WTC11 (cell line): ENCODE measurements around the gene LRSAM1.

Experiments
- CREB1 ChIP-seq: sonication (generic); formaldehyde crosslinking; IDR thresholded peaks from 2 replicates; pipeline ENCODE4 v1.8.0; 2023; ENCODE audit warnings: mild to moderate bottlenecking, missing genetic modification reagents
- NR3C1 ChIP-seq: sonication (generic); formaldehyde crosslinking; conservative IDR thresholded peaks from 2 replicates; pipeline ENCODE4 v1.8.1; 2023; ENCODE audit warnings: low read depth, mild to moderate bottlenecking, missing genetic modification reagents
- ZNF138 ChIP-seq: sonication (generic); formaldehyde crosslinking; conservative IDR thresholded peaks from 2 replicates; pipeline ENCODE4 v1.8.1; 2022; ENCODE audit warnings: mild to moderate bottlenecking, moderate library complexity, missing genetic modification reagents
- TF ChIP-seq, protein P1 (sequence below): sonication (generic); formaldehyde crosslinking; IDR thresholded peaks from 2 replicates; pipeline ENCODE4 v1.8.1; 2023; ENCODE audit warnings: mild to moderate bottlenecking, missing genetic modification reagents, borderline replicate concordance
- TF ChIP-seq, protein P2 (sequence below): sonication (generic); formaldehyde crosslinking; conservative IDR thresholded peaks from 2 replicates; pipeline ENCODE4 v1.8.1; 2023; ENCODE audit warnings: mild to moderate bottlenecking, low read depth, missing genetic modification reagents, moderate library complexity
- TF ChIP-seq, protein P3 (sequence below): fragments of 200-600 bp; IDR thresholded peaks from 2 replicates; pipeline ENCODE4 v1.8.0; 2022; ENCODE audit warnings: antibody characterized with exemption

DNA sequence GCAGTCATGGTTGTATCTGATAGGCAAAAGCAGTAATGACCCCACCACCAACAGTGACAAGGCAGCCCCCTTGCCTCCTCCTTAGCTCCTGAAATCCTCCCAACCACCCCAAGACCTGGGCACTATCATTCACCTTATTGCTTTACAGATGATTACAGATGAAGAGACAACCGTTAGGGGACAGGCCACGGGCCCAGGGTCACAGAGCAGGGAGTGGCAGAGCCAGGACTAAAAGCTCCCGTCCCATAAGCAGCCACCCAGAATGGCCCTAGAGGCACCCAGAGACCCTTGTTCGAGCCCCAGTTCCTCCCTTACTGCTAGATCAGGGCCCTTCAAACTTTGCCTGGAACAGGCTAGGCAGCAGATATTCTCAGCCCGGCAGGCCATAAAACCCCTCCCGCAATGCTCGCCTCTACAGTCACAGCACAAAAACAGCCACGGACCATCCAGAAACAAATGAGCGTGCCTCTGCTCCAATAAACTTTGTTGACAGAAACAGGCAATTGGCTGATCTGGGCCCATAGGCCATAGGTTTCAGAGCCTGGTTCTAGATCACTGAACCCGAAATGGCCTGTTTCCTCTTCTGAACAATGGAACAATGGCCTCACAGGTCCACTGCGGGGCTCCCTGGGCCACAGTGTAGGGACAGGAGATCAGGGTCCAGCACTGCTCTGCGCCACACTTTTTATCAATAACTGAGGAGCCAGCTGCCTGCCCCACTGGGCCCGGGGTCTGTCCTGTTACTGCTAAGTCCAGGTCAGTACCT, 67.0 kb downstream of the LRSAM1 start:
- TF ChIP-seq CREB1 (CRISPR knock-in tag) (no peak), NR3C1 (CRISPR knock-in tag) (no peak), ZNF138 (CRISPR knock-in tag) (no peak)
- TF ChIP-seq, protein P1, sequence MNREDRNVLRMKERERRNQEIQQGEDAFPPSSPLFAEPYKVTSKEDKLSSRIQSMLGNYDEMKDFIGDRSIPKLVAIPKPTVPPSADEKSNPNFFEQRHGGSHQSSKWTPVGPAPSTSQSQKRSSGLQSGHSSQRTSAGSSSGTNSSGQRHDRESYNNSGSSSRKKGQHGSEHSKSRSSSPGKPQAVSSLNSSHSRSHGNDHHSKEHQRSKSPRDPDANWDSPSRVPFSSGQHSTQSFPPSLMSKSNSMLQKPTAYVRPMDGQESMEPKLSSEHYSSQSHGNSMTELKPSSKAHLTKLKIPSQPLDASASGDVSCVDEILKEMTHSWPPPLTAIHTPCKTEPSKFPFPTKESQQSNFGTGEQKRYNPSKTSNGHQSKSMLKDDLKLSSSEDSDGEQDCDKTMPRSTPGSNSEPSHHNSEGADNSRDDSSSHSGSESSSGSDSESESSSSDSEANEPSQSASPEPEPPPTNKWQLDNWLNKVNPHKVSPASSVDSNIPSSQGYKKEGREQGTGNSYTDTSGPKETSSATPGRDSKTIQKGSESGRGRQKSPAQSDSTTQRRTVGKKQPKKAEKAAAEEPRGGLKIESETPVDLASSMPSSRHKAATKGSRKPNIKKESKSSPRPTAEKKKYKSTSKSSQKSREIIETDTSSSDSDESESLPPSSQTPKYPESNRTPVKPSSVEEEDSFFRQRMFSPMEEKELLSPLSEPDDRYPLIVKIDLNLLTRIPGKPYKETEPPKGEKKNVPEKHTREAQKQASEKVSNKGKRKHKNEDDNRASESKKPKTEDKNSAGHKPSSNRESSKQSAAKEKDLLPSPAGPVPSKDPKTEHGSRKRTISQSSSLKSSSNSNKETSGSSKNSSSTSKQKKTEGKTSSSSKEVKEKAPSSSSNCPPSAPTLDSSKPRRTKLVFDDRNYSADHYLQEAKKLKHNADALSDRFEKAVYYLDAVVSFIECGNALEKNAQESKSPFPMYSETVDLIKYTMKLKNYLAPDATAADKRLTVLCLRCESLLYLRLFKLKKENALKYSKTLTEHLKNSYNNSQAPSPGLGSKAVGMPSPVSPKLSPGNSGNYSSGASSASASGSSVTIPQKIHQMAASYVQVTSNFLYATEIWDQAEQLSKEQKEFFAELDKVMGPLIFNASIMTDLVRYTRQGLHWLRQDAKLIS (CRISPR knock-in tag) = no peak
- TF ChIP-seq, protein P2, sequence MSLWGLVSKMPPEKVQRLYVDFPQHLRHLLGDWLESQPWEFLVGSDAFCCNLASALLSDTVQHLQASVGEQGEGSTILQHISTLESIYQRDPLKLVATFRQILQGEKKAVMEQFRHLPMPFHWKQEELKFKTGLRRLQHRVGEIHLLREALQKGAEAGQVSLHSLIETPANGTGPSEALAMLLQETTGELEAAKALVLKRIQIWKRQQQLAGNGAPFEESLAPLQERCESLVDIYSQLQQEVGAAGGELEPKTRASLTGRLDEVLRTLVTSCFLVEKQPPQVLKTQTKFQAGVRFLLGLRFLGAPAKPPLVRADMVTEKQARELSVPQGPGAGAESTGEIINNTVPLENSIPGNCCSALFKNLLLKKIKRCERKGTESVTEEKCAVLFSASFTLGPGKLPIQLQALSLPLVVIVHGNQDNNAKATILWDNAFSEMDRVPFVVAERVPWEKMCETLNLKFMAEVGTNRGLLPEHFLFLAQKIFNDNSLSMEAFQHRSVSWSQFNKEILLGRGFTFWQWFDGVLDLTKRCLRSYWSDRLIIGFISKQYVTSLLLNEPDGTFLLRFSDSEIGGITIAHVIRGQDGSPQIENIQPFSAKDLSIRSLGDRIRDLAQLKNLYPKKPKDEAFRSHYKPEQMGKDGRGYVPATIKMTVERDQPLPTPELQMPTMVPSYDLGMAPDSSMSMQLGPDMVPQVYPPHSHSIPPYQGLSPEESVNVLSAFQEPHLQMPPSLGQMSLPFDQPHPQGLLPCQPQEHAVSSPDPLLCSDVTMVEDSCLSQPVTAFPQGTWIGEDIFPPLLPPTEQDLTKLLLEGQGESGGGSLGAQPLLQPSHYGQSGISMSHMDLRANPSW (CRISPR knock-in tag) = no peak
- TF ChIP-seq, protein P3, sequence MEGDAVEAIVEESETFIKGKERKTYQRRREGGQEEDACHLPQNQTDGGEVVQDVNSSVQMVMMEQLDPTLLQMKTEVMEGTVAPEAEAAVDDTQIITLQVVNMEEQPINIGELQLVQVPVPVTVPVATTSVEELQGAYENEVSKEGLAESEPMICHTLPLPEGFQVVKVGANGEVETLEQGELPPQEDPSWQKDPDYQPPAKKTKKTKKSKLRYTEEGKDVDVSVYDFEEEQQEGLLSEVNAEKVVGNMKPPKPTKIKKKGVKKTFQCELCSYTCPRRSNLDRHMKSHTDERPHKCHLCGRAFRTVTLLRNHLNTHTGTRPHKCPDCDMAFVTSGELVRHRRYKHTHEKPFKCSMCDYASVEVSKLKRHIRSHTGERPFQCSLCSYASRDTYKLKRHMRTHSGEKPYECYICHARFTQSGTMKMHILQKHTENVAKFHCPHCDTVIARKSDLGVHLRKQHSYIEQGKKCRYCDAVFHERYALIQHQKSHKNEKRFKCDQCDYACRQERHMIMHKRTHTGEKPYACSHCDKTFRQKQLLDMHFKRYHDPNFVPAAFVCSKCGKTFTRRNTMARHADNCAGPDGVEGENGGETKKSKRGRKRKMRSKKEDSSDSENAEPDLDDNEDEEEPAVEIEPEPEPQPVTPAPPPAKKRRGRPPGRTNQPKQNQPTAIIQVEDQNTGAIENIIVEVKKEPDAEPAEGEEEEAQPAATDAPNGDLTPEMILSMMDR = no peak
